MM.1S (cell line): ENCODE results near the gene MRPS18A.

Experiments used
- EZH2 ChIP-seq: fragments of 300-600 bp; sonication (generic); optimal IDR thresholded peaks from 2 replicates; pipeline ENCODE3; 2017; ENCODE audit warnings: low read depth, mild to moderate bottlenecking, antibody characterized with exemption, low read length, mixed read lengths
- TF ChIP-seq, protein P1 (sequence below): fragments of 300-600 bp; sonication (generic); IDR thresholded peaks from 2 replicates; pipeline ENCODE4 v1.5.1; 2016; ENCODE audit warnings: antibody characterized with exemption, low read length, mixed read lengths

GRCh38 chr6:43733471-43734293 lies 46.1 kb upstream of the MRPS18A start:
- no peak for TF ChIP-seq EZH2
- TF ChIP-seq, protein P1, sequence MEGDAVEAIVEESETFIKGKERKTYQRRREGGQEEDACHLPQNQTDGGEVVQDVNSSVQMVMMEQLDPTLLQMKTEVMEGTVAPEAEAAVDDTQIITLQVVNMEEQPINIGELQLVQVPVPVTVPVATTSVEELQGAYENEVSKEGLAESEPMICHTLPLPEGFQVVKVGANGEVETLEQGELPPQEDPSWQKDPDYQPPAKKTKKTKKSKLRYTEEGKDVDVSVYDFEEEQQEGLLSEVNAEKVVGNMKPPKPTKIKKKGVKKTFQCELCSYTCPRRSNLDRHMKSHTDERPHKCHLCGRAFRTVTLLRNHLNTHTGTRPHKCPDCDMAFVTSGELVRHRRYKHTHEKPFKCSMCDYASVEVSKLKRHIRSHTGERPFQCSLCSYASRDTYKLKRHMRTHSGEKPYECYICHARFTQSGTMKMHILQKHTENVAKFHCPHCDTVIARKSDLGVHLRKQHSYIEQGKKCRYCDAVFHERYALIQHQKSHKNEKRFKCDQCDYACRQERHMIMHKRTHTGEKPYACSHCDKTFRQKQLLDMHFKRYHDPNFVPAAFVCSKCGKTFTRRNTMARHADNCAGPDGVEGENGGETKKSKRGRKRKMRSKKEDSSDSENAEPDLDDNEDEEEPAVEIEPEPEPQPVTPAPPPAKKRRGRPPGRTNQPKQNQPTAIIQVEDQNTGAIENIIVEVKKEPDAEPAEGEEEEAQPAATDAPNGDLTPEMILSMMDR = no peak
